GM23248 (cell line): Measurements from ENCODE around the gene QSOX2. TPM values are rescaled to one million over a fixed set of nuclear protein-coding genes. Genes with fewer than 3 reads are reported as not detected.

Source experiments
- DNase-seq: peaks from one replicate; pipeline ENCODE4 v3.0.0-alpha.2; 2015
- H2AFZ ChIP-seq: fragments of 200-600 bp; sonication (generic); 2 replicates; pipeline ENCODE4 v1.6.1; 2016; ENCODE audit warnings: antibody characterized with exemption
- H3F3A ChIP-seq: fragments of 200-600 bp; sonication (generic); 2 replicates; pipeline ENCODE4 v1.6.1; 2016; ENCODE audit warnings: mild to moderate bottlenecking, antibody characterized with exemption, mixed run types; ENCODE audit not compliant: insufficient read depth
- H3K27ac ChIP-seq: fragments of 200-600 bp; sonication (generic); 2 replicates; pipeline ENCODE4 v1.5.1; 2016; ENCODE audit warnings: mild to moderate bottlenecking
- H3K27me3 ChIP-seq: fragments of 200-600 bp; sonication (generic); replicated peaks from 2 replicates; pipeline ENCODE4 v1.6.1; 2016; ENCODE audit warnings: mild to moderate bottlenecking; ENCODE audit not compliant: insufficient read depth
- H3K36me3 ChIP-seq: fragments of 200-600 bp; sonication (generic); 2 replicates; pipeline ENCODE4 v1.6.1; 2016; ENCODE audit warnings: low read depth, mild to moderate bottlenecking
- H3K4me1 ChIP-seq: fragments of 200-600 bp; sonication (generic); 2 replicates; pipeline ENCODE4 v1.6.1; 2016; ENCODE audit warnings: mild to moderate bottlenecking; ENCODE audit not compliant: insufficient read depth
- H3K4me2 ChIP-seq: fragments of 200-600 bp; sonication (generic); one replicate; pipeline ENCODE4 v1.6.1; 2016; ENCODE audit warnings: mild to moderate bottlenecking; ENCODE audit not compliant: unreplicated experiment
- H3K4me3 ChIP-seq: fragments of 200-600 bp; sonication (generic); 2 replicates; pipeline ENCODE4 v1.5.1; 2016; ENCODE audit warnings: mild to moderate bottlenecking
- H3K79me2 ChIP-seq: fragments of 200-600 bp; sonication (generic); 2 replicates; pipeline ENCODE4 v1.6.1; 2016; ENCODE audit warnings: mild to moderate bottlenecking; ENCODE audit not compliant: insufficient read depth
- H3K9ac ChIP-seq: fragments of 200-600 bp; sonication (generic); 2 replicates; pipeline ENCODE4 v1.6.1; 2016; ENCODE audit warnings: mild to moderate bottlenecking
- H3K9me2 ChIP-seq: fragments of 200-600 bp; sonication (generic); 2 replicates; pipeline ENCODE4 v1.6.1; 2016; ENCODE audit warnings: mixed run types, mild to moderate bottlenecking, moderate library complexity; ENCODE audit not compliant: insufficient read depth
- H3K9me3 ChIP-seq: fragments of 200-600 bp; sonication (generic); one replicate; pipeline ENCODE4 v1.6.1; 2017; ENCODE audit warnings: low read depth
- H4K20me1 ChIP-seq: fragments of 200-600 bp; sonication (generic); 2 replicates; pipeline ENCODE4 v1.6.0; 2016; ENCODE audit not compliant: insufficient read depth
- EZH2 ChIP-seq: fragments of 200-600 bp; sonication (generic); IDR thresholded peaks from 2 replicates; pipeline ENCODE4 v1.6.1; 2018; ENCODE audit warnings: antibody characterized with exemption, mild to moderate bottlenecking; ENCODE audit not compliant: insufficient read depth, poor library complexity, severe bottlenecking
- EZH2phosphoT487 ChIP-seq: fragments of 200-600 bp; sonication (generic); IDR thresholded peaks from 2 replicates; pipeline ENCODE4 v1.6.1; 2018; ENCODE audit warnings: antibody characterized with exemption, moderate library complexity, mild to moderate bottlenecking, low read depth; ENCODE audit not compliant: insufficient read depth
- WGBS, 2 experiments: methylation state at CpG; one replicate each; pipeline ENCODE4 v1.1.6; 2015 to 2017; ENCODE audit warnings: low lambda C conversion rate in 2 of 2, low coverage in 1 of 2; ENCODE audit errors: missing lambda C conversion rate in 2 of 2; 5-methylcytosine and 5-hydroxymethylcytosine counted together
- in situ Hi-C: fragments of 300-500 bp; cut with MboI; formaldehyde crosslinking; loops from 2 replicates; pipeline ENCODE4 v1.15.0; 2020
- polyA plus RNA-seq: library from polyadenylated mRNA; unstranded; fragments of >200 nt; fragmentation: Nextera tagmentation; extraction: Ambion mirVana; gene quantifications from 2 replicates; pipeline ENCODE4 v1.2.1, GENCODE V29; 2016
- total RNA-seq: library from RNA; depleted of rRNA; stranded (reverse); fragments of >200 nt; shearing (Covaris generic); gene quantifications from 2 replicates; pipeline ENCODE4 v1.2.3, GENCODE V29; 2014

Gene QSOX2
- total and polyA plus RNA-seq, 2 experiments from 2014 or later: 1.9 to 11.7 TPM

GRCh38 chr9:136276716-136277115, 31.1 kb upstream of the QSOX2 start:
- in situ Hi-C loops: no loop called here
- no peaks in the 10 kb centered on the region for H3F3A ChIP-seq

GRCh38 chr9:136275655-136276429, 30.2 kb upstream of the QSOX2 start:
- in situ Hi-C loops: no loop called here
- TF ChIP-seq EZH2phosphoT487 (no peak), EZH2 (no peak)

More at GRCh38 chr9:136276716-136277115, 31.1 kb upstream of the QSOX2 start:
- no peak for TF ChIP-seq EZH2
- TF ChIP-seq EZH2phosphoT487: no peak
- H3K27me3 ChIP-seq: peaks cover 26% of the 10 kb centered on the region
- no peaks in the 10 kb centered on the region for H3K9me3 ChIP-seq
- no peak overlapping the region for H3K4me3 ChIP-seq
- H4K20me1 ChIP-seq: no peaks in the 10 kb centered on the region
- H3K4me1 ChIP-seq: no peaks in the 10 kb centered on the region
- no peaks in the 10 kb centered on the region for H3K79me2 ChIP-seq
- H2AFZ ChIP-seq: no peak overlapping the region
- H3K4me2 ChIP-seq: no peak overlapping the region
- DNase-seq: no peak
- no peak overlapping the region for H3K9ac ChIP-seq
- no peak overlapping the region for H3K27ac ChIP-seq
- no peaks in the 10 kb centered on the region for H3K9me2 ChIP-seq
- H3K36me3 ChIP-seq: no peaks in the 10 kb centered on the region
- WGBS, 2 experiments: 48 to 50% methylated on average over 11 of the region's 11 CpGs

GRCh38 chr9:136274786-136275654, 29.4 kb upstream of the QSOX2 start:
- H4K20me1 ChIP-seq: no peaks in the 10 kb centered on the region
- H3K27me3 ChIP-seq: peaks cover 25% of the 10 kb centered on the region
- no peaks in the 10 kb centered on the region for H3K4me1 ChIP-seq
- H3K4me2 ChIP-seq: no peak overlapping the region
- H3F3A ChIP-seq: no peaks in the 10 kb centered on the region
- H3K4me3 ChIP-seq: no peak overlapping the region
- in situ Hi-C loops: no loop called here
- H3K9me3 ChIP-seq: no peaks in the 10 kb centered on the region
- H3K9ac ChIP-seq: no peak overlapping the region
- H2AFZ ChIP-seq: no peak overlapping the region
- no peak for DNase-seq
- H3K27ac ChIP-seq: no peak overlapping the region
- no peak for TF ChIP-seq EZH2phosphoT487
- no peak for TF ChIP-seq EZH2
- no peaks in the 10 kb centered on the region for H3K79me2 ChIP-seq
- no peaks in the 10 kb centered on the region for H3K9me2 ChIP-seq
- no peaks in the 10 kb centered on the region for H3K36me3 ChIP-seq
- 49 to 52% methylated on average over 27 to 28 of the region's 28 CpGs for WGBS, 2 experiments

More at GRCh38 chr9:136275655-136276429, 30.2 kb upstream of the QSOX2 start:
- Histone ChIP-seq H3K9ac (no peak overlapping the region), H3K9me2 (no peaks in the 10 kb centered on the region), H3K9me3 (no peaks in the 10 kb centered on the region), H4K20me1 (no peaks in the 10 kb centered on the region), H3K27me3 (peaks cover 26% of the 10 kb centered on the region), H2AFZ (no peak overlapping the region), H3F3A (no peaks in the 10 kb centered on the region), H3K4me2 (no peak overlapping the region), H3K36me3 (no peaks in the 10 kb centered on the region), H3K4me3 (no peak overlapping the region), H3K27ac (no peak overlapping the region), H3K79me2 (no peaks in the 10 kb centered on the region), H3K4me1 (no peaks in the 10 kb centered on the region)
- DNase-seq: no peak
- 42 to 44% methylated on average over 19 to 20 of the region's 21 CpGs for WGBS, 2 experiments

GRCh38 chr9:136273921-136274785, 28.5 kb upstream of the QSOX2 start:
- in situ Hi-C loops: no loop called here
- TF ChIP-seq EZH2phosphoT487 (no peak), EZH2 (no peak)
- Histone ChIP-seq H4K20me1 (no peaks in the 10 kb centered on the region), H3K4me2 (no peak overlapping the region), H3K27me3 (peaks cover 20% of the 10 kb centered on the region), H3K9me3 (no peaks in the 10 kb centered on the region), H3K79me2 (no peaks in the 10 kb centered on the region), H3K4me1 (no peaks in the 10 kb centered on the region), H3K9ac (no peak overlapping the region), H2AFZ (no peak overlapping the region), H3K27ac (no peak overlapping the region), H3K4me3 (no peak overlapping the region), H3F3A (no peaks in the 10 kb centered on the region), H3K36me3 (no peaks in the 10 kb centered on the region), H3K9me2 (no peaks in the 10 kb centered on the region)
- DNase-seq: no peak
- WGBS, 2 experiments: 62 to 64% methylated on average over 27 to 28 of the region's 28 CpGs
